Bronchial epithelial cell (primary cell): ENCODE results near the gene CES3. TPM values are rescaled to one million over a fixed set of nuclear protein-coding genes. Genes with fewer than 3 reads are reported as not detected.

Source experiments
- DNase-seq: peaks from one replicate; pipeline ENCODE4 v3.0.0-alpha.2; 2010; ENCODE audit warnings: low read depth
- FAIRE-seq: peaks from 2 replicates; lab custom pipeline; 2011; peaks lifted over from hg19 to GRCh38; lab: Jason Lieb, UNC
- H3K27me3 ChIP-seq: 2 replicates; pipeline ENCODE4 v1.5.1; 2011; ENCODE audit warnings: low read length; ENCODE audit not compliant: control insufficient read depth, insufficient read depth
- H3K36me3 ChIP-seq: 2 replicates; pipeline ENCODE4 v1.5.1; 2011; ENCODE audit warnings: low read length; ENCODE audit not compliant: control insufficient read depth, insufficient read depth
- H3K4me3 ChIP-seq: 2 replicates; pipeline ENCODE4 v1.5.1; 2011; ENCODE audit warnings: mild to moderate bottlenecking, low read depth, low read length, control low read depth
- total RNA-seq: library from RNA; depleted of rRNA; stranded (reverse); fragments of >200 nt; gene quantifications from 2 replicates; pipeline ENCODE4 v1.2.1, GENCODE V29; 2014
- TF ChIP-seq, protein P1 (sequence below): IDR thresholded peaks from 2 replicates; pipeline ENCODE4 v1.5.1; 2011; ENCODE audit warnings: mild to moderate bottlenecking, moderate library complexity, low read length, control low read depth, inconsistent platforms; ENCODE audit not compliant: insufficient read depth, severe bottlenecking

Gene CES3
- total RNA-seq, 1 donor from 2014 or later: 1.6 TPM

GRCh38 chr16:66960270-66960669 lies 796 bp upstream of the CES3 start:
- no peaks in the 10 kb centered on the region for H3K27me3 ChIP-seq

DNA sequence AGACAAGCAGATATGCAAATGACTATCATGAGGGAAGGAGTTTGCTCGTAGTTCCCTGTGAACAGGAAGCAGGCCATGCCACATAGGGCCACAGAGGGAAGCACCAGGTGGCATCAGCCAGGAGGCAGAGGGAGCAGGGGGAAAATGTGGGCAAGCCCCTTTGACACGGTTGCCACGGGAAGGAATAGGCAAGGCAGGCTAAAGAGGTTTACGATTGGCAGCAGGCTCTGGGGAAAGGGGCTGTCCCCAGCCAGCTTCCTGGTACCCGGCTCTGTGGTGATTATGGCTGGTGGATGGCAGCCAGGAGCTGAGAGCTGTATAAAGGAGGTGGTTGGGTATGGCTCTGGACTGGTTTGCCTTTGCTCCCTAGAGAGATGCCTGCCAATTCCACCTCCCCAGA lies 848 bp downstream of the CES3 start:
- Histone ChIP-seq H3K36me3 (no peaks in the 10 kb centered on the region), H3K27me3 (no peaks in the 10 kb centered on the region), H3K4me3 (no peak overlapping the region)
- TF ChIP-seq, protein P1, sequence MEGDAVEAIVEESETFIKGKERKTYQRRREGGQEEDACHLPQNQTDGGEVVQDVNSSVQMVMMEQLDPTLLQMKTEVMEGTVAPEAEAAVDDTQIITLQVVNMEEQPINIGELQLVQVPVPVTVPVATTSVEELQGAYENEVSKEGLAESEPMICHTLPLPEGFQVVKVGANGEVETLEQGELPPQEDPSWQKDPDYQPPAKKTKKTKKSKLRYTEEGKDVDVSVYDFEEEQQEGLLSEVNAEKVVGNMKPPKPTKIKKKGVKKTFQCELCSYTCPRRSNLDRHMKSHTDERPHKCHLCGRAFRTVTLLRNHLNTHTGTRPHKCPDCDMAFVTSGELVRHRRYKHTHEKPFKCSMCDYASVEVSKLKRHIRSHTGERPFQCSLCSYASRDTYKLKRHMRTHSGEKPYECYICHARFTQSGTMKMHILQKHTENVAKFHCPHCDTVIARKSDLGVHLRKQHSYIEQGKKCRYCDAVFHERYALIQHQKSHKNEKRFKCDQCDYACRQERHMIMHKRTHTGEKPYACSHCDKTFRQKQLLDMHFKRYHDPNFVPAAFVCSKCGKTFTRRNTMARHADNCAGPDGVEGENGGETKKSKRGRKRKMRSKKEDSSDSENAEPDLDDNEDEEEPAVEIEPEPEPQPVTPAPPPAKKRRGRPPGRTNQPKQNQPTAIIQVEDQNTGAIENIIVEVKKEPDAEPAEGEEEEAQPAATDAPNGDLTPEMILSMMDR: no peak
- FAIRE-seq (no peak), DNase-seq (no peak)

More at GRCh38 chr16:66960270-66960669, 796 bp upstream of the CES3 start:
- no peak for FAIRE-seq
- TF ChIP-seq, protein P1: no peak
- Histone ChIP-seq H3K36me3 (no peaks in the 10 kb centered on the region), H3K4me3 (no peak overlapping the region)
- no peak for DNase-seq

DNA sequence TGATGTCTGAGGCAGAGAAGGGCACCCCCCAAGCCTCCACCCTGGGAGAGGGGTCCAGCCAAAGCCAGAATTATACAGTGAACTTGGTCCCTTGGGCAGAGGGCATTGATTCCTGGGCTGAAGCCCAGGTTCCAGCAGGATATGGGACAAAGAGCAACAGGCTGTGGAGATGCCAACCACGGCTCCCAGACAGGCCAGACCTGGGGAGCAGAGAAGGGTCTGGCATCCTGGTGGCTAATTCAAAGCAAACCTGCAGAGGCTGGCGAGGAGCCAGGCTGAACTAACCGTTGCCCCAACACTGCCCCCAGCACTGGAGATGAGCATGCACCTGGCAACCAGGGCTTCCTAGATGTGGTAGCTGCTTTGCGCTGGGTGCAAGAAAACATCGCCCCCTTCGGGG lies 3.0 kb downstream of the CES3 start:
- H3K4me3 ChIP-seq: no peak overlapping the region
- H3K36me3 ChIP-seq: no peaks in the 10 kb centered on the region
- DNase-seq (no peak), FAIRE-seq (no peak)
- H3K27me3 ChIP-seq: no peaks in the 10 kb centered on the region
- TF ChIP-seq, protein P1: no peak

- Histone ChIP-seq H3K36me3 (no peaks in the 10 kb centered on the region), H3K27me3 (no peaks in the 10 kb centered on the region), H3K4me3 (no peak overlapping the region)
- DNase-seq (no peak), FAIRE-seq (no peak)
- TF ChIP-seq, protein P1: no peak
Measured at GRCh38 chr16:66968847-66969246, 7.8 kb downstream of the CES3 start.

DNA sequence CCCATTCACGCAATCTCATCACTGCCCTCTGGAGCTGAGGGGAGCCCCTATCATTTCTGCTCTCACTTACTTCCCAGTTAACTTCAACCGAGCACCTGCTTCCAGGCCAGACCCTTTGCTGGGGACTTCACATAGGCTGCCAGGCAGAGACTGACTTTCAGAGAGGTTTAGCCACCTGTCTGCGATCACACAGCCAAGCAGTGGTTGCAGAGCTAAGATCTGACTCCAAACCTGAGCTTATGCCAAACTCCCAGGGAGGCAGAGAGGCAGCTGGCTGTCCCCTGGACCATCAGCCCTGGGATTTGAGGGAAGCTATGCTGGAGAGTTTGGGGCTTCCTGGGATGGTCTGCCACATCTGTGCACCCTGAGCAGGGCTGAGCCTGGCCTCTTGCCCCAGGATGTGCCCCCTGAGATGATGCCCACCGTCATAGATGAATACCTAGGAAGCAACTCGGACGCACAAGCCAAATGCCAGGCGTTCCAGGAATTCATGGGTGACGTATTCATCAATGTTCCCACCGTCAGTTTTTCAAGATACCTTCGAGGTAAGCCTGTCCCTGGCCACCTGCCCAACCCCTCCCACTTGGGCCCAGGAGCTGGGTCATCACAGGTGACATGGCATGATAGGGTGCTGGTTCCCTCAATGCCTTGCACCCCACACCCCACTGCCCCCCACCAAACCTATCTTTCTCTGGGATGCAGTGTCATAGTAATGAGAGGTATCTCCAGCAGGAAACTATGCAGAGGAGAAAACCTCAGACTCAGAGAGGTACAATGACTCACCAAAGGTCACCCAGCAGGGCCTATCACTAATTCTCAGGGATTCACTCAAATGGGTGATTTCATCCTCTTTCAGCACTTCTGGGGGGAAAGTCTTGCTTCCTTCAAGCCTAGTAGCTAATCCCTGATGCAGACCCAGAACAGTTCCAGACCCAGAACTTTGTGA lies 10.0 kb downstream of the CES3 start:
- Histone ChIP-seq H3K4me3 (no peak overlapping the region), H3K27me3 (no peaks in the 10 kb centered on the region), H3K36me3 (no peaks in the 10 kb centered on the region)
- peak; percentile 7 for FAIRE-seq
- TF ChIP-seq, protein P1: no peak
- peak; percentile 35 for DNase-seq
